GM19455 (cell line): Measurements from ENCODE around the gene RGS19.
"Not testable (repeated sequence)": the region's sequence is repeated elsewhere in the genome, so short reads cannot be mapped to it uniquely, and the experiment has no call there.

ENCODE experiments used
- ATAC-seq: cut with Tn5 transposase; IDR thresholded peaks from one replicate; pipeline ENCODE4 v1.9.1; 2021; ENCODE audit not compliant: unreplicated experiment

RGS19 gene, protein sequence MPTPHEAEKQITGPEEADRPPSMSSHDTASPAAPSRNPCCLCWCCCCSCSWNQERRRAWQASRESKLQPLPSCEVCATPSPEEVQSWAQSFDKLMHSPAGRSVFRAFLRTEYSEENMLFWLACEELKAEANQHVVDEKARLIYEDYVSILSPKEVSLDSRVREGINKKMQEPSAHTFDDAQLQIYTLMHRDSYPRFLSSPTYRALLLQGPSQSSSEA

DNA sequence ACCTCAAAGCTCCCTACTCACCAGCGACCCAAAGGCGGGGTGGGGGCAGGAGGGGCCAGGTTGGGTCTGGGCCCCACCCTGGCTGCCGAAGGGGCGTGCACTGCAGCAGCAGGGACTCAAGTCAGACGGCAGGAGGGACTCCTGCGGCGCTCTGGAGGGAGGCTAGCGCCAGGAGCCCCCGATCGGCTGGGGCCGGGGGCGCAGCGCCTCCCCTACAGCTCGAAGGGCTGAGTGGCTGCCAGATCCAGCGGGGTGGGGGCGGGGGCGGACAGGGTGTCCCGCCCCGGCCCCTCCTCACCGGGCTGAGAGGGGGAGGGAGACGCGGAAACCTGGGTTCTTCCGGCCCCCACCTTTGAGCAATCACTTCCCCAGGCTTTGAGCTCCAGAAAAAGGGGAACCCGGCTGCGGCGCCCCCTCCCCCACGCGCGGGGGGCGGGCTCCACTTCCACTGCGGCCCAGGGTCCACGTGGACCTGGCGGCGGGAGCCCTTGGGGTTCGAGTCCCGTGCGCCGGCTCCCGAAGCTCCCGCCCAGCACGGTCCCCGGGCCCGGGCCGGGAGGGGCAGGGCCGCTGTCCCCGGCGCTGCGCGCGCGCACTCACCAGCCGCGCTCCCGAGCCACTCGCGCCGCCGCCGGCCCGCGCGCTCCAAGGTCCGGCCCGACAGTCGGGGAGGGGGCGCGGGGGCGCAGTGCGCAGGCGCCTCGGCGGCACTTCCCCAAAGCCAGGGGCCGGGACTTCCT lies at the start of gene RGS19:
Gene RGS19, minus strand, starts transcription at position 246 of the 740 bp plus-strand sequence. CDS start 2,632 bp downstream, outside the sequence.
- peak; percentile 30 for ATAC-seq

DNA sequence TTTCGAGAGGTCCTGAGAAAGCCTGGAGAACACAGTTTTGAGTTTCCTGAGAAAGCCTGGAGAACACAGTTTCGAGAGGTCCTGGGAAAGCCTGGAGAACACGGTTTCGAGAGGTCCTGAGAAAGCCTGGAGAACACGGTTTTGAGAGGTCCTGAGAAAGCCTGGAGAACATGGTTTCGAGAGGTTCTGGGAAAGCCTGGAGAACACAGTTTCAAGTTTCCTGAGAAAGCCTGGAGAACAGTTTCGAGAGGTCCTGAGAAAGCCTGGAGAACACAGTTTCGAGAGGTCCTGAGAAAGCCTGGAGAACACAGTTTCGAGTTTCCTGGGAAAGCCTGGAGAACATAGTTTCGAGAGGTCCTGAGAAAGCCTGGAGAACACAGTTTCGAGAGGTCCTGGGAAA lies 44.2 kb upstream of the RGS19 start:
- ATAC-seq, result not testable (repeated sequence)

DNA sequence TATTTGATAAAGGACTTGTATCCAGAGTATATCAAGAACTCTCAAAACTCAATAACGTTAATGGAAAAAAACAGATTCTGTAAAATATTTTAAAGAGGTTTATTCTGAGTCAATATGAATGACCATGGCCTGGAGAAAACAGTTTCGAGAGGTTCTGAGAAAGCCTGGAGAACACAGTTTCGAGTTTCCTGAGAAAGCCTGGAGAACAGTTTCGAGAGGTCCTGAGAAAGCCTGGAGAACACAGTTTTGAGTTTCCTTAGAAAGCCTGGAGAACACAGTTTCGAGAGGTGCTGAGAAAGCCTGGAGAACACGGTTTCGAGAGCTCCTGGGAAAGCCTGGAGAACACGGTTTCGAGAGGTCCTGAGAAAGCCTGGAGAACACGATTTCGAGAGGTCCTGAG lies 43.6 kb upstream of the RGS19 start:
- not testable (repeated sequence) for ATAC-seq

DNA sequence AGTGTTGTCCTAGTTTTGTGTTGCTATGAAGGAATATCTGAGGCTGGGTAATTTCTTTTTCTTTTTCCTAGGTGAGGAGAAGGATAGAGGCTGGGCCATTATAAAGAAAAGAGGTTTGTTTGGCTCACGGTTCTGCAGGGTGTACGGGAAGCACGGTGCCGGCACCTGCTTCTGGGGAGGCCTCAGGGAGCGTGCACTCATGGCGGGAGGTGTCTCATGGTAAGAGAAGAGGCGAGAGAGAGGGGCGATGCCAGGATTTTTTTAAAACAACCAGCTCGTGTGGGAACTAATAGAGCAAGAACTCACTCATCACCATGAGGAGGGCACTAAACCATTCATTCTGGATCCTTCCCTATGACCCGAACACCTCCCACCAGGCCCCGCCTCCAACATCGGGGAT lies 42.3 kb upstream of the RGS19 start:
- no peak for ATAC-seq

DNA sequence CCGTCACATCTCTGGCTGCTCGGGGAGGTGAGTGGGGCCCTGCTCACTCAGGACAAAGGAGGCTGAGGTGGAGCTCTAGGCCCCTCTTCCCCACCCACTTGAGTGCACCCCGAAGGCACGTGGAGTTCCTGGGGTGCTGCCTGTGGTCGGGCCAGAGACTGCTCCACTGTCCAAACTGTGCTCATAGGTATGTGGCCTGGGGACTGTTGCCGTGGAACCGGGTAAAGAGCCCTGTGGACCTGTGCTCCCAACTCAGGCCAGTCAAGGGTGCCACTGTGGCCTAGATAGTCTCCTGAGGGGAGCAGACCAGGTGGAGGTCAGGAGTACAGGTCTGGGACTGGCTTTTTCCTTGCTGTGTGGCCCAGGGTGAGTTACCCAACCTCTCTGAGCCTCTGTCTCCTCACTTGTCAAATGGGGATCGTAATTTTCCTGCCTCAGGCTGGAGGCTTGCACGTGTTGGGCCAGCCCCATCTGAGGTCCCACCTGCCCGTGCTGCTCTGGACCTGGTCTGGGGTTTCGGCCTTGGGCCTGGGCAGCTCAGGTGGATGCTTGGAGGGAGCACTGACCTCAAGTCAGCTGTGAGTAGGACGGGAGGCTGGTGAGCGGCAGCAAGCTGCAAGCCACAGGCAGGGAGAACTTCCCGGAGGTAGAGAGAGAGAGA lies 40.5 kb upstream of the RGS19 start:
- ATAC-seq, result no peak

DNA sequence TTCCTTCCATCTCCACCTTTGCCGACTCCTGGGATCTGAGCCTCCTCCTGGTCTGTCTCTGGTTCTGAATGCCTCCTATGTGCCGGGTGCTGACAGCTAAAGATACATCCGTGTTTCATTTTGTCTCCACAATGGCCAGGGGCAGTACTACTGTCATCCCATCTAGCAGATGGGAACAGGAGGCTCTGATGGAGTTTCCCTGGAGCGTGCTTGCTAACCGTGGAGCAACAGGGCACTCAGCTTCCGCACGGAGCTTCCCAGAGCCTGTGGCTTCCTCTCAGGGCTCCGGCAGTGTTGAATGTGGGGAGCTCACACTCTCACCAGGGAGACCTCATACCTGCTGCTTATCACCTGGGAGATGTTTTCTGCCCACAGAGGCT lies 40.0 kb upstream of the RGS19 start:
- ATAC-seq, result no peak

DNA sequence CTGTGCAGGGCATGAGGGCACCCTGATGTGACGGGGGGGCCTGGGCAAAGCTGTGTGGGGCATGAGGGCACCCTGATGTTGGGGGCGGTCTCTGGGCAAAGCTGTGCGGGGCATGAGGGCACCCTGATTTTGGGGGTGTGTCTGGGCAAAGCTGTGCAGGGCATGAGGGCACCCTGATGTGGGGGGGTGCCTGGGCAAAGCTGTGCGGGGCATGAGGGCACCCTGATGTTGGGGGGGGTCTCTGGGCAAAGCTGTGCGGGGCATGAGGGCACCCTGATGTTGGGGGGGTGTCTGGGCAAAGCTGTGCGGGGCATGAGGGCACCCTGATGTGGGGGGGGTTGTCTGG lies 38.1 kb upstream of the RGS19 start:
- not testable (repeated sequence) for ATAC-seq

DNA sequence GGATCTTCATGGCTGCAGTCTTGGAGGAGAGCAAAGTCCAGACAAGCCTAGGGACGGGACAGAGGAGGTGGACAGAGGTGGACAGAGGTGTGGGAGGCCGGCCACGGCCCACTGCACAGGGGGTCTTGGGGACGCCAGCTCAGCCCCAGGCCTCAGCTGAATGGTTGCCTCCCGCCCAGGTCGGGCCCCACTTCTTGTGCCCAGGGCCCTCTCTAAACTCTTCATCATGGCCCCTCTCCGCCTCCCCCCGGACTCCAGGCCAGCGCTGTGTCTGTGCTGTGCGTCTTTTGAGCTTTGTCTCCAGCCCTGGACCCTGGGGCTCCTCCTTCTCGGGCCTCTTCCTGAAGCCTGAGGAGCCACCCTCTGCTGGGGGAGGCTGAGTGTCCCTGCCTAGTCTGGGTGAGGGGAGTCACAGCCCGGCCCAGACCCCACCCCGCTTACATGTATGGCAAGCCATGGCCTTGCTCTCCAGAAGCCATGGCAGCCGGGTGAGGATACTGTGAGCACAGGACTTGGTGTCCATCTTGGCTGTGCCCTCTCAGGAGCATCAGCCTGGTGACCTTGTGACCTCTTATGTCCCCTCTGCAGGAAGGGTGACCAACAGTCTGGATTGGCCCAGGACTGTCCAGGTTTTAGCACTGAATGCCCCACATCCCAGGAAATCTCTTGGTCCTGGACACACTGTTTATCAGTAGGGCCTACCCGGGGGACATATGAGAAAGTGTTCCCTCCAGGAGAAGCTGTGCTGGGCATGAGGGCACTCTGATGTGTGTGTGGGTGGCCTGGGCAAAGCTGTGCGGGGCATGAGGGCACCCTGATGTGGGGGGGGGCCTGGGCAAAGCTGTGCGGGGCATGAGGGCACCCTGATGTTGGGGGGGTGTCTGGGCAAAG lies 37.5 kb upstream of the RGS19 start:
- ATAC-seq, result no peak

DNA sequence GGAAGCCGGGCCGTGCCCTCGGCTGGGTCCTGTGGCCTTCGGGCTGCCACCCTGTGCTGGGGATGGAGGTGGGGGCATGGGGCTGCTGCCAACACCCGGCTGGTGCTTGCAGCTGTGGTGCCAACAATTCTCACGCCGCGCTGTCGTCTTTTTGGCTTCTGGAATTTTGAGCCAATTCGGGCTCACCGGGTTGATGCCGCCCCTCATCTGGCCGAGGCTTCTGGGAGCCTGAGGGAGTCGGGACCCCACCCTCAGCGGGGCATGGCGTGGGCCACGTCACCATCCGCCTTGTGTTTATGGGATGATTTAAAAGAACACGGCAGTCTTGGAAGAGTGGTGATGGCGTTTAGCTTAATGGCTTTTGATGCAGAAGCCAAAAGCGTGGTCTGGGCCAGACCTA lies 36.7 kb upstream of the RGS19 start:
- ATAC-seq, result no peak

DNA sequence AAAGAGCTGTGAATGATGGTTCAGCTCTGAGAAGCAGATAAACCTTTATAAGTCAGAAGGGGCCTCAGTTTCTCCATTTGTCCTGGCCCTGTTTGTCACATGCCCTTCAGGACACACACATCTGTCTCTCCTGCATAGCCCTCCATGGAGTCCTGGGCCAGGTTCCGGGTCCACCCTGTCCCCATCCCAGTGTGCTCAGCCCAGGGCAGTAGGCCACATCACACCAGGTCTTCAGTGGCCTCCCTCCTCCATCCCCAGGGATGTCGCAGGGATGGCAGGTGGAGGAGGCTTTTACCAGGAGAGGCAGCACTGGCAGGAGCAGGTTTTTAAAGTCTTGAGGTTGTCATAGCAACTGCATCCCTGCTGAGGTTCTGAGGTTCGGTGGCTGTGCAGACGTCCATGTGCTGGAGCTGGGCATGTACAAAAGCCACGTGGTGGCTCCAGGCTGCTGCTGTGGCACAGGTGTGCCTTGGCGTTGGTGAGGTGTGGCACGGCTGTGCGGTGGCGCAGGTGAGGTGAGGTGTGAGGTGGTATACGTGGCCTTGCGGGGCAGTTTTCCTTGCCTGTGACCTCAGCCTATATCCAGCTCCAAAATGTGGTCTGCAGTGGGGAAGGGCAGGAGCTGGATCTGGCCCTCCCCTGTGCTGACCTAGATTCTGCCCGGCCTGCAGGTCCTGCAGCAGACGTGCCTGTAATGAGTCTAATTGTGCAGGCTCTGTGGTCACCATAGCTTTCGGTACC lies 36.0 kb upstream of the RGS19 start:
- ATAC-seq, result no peak

DNA sequence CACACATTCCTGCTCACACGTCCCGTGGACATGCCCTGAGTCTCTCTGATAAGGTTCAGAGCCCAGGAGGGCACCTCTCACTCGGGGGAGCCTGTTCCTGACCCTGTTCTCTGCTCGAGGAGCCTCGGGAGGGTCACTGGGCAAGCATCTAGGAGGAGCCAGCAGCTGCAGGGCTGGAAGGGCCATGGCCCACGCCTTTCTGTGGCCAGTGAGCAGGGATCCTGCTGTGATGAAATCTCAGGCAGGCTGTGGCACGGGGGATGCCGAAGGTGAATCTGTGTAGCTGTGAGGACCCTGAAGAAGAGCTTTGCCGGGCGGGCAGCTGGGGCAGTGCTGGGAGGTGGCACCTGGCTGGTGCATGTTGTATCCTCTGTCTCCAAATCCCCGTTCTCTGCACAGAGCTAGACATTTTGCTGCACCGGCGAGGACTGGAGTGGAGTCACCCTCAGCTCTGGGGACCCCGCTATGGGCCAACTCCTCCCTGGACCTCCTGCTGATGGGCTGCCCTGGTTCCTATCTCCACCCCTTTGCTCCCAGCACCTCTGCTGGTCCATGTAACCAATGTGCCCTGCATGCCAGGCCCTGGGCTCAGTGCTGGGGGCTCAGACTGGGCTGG lies 35.1 kb upstream of the RGS19 start:
- no peak for ATAC-seq

DNA sequence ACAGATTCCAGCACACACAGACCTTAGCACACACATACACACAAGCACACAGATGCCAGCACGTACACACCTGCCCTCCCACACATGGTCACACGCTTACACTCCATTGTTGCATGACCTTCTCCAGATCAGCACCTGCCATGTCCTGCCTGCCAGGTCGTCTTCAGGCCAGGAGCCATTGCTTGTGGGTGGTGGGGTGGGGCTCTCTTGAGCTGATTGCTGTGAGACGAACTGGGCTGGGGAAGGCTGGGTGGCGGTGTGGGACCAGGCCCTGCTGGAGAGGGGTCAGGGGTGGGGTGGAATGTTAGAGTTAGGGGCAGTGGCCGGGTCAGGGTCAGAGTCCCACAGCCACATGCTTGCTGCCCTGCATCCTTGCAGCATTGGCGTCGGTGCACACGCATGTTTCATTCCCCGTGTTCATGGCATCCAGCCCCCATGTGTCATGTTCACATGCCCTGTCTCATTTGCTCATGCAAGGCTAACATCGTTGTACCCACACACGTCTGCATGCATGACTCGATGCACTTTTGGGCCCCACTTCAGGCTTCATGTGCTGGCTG lies 34.6 kb upstream of the RGS19 start:
- no peak for ATAC-seq

DNA sequence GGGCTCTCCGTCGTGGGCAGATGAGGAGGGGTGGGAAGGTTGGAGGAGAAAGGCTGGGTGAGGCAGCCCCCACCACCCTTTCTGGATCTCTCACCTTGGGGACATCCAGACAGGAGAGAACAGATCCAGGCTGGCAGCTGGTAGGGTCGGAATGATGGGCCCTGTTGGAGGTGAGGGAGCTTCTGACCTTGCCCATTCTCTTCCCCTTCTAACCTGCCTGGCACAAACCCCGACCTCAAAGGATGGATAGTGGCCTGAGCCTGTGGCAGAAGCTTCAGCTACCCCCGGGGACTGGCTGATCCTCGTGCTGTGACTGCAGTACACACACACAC lies 34.1 kb upstream of the RGS19 start:
- ATAC-seq, result no peak

DNA sequence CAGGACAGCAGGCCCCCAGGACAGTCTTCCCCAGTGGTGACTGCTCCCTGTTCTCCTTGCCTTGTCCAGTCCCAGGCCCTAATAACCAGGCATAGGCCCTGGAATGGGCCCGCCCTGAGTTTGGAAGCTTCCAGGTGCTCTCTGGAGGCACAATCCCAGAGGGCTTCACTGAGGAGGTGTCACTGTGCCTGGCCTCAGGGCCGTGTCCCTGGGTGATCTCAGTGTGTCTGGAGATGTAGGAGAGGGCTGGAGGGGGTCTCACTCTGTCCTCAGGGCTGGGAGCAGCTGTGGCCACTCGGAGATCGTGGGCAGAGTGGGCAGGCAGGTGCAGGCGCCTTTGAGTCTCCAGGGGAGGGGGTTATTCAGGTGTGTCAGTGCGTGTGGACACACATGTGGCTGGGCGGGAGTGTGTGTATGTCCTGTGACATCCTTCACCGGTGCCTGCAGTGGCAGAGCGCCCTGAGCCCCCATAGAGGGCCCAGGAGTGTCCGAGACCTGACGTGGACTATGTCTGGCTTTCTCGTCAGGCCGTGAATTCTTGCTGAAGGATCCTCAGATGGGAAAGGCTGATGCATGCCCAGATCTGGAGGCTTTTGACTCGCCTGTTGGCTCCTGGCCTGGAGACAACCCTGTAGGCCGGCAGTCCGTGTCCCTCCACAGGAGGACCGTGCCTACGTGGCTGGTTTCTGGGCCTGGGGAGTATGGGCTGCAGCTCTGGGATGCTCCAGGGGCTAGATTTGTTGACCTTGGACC lies 33.5 kb upstream of the RGS19 start:
- no peak for ATAC-seq

DNA sequence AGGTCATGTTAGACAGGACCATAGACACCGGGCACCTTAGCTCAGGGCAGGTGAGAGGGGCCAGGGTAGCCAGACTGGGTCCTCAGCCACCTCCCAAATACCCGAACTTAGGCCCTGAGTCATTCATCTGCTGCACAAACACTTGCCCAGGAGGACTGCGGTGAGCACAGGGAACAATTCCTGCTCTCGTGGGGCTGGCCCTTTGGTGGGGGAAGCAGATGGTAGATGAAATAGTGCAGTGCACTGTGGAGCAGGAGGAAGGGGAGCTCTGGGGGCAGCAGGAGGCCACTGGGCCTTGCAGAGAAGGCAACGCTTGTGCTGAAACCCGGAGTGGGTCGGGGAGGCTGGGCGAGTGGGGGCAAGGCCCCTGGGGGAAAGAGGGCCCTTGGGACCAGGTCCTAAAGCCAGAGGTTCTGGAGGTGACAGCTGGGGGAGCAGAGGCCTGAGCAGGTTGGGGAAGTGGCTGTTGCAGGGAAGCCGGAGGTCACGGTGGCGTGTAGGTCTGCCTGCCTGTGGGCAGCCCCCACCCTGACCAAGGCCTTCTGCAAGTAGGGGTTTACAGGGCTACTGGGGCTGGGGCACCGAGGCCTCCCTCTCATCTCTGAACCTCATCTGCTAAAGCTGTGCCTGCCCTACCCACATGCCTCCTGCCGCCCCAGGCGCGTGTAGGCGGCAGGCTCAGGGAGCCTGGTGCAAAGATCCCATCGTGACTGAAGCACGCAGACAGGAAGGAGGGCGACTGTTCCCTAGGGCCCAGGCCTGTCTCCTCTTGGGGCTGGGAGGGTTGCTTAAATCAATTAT lies 32.7 kb upstream of the RGS19 start:
- no peak for ATAC-seq

DNA sequence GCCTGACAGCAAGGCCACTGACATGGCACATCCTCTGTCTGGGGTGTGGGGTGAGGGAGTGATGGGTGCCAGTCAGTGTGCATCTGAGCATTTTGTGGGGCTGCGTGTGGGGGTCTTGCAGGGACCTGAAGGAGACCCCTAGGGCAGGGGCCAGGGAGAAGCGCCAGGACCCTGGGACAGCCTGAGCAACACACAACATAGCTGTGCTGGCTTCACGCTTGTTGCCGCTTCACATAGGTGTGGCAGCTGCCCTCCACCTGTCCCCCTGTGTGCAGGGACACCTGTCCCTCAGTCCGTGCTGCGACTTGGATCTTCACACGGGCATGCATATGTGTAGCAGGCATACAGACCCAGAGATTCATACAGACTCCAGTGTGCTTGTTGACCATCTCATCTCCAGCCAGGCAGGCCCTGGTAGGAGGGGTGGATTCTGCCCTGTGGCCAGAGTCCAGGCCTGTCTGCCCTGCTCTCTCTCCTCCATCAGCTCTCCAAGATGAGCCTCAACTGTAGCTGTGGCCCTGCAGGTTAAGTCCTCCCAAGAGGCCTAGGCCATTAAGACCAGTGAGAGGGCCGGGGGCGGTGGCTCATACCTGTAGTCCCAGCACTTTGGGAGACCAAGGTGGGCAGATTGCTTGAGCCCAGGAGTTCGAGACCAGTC lies 31.2 kb upstream of the RGS19 start:
- no peak for ATAC-seq

DNA sequence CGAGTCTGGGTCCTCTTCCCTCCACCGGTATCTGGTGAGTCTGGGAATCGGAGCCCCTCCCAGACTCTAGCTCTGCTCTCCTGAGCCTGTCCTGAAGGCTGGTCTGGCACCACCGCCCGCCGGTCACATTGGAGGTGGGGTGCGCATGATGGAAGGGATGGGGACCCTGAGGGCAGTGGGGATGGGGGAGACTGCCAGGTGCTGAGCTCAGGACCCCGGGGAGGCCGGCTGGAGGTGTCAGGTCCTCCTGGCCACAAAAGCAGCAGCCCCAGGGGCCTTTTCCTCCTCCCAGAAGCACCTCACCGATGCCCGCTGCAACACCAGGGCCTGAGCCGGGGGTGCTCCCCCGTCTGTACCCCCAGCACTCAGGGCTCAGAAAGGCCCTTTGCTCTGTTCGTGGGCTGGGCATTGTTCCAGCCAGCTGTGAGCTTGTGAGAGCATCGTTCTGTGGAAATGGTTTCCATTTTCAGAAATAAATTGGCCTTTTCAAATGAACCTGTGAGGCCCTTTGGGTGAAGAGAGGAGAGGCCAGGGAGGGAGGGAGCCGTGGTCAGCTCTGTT lies 30.6 kb upstream of the RGS19 start:
- ATAC-seq, result no peak
